DND-41 (cell line): ENCODE measurements around the gene CYP4F3.

Experiments used
- EZH2 ChIP-seq: IDR thresholded peaks from 3 replicates; pipeline ENCODE4 v1.6.1; 2012; ENCODE audit warnings: borderline replicate concordance, low read depth, mild to moderate bottlenecking, moderate library complexity, low read length, inconsistent platforms; ENCODE audit not compliant: severe bottlenecking
- TF ChIP-seq, protein P1 (sequence below): IDR thresholded peaks from 2 replicates; pipeline ENCODE4 v1.5.1; 2012; ENCODE audit warnings: borderline replicate concordance, low read length, moderate library complexity, mild to moderate bottlenecking; ENCODE audit not compliant: poor library complexity, severe bottlenecking; ENCODE audit errors: extremely low read depth

DNA sequence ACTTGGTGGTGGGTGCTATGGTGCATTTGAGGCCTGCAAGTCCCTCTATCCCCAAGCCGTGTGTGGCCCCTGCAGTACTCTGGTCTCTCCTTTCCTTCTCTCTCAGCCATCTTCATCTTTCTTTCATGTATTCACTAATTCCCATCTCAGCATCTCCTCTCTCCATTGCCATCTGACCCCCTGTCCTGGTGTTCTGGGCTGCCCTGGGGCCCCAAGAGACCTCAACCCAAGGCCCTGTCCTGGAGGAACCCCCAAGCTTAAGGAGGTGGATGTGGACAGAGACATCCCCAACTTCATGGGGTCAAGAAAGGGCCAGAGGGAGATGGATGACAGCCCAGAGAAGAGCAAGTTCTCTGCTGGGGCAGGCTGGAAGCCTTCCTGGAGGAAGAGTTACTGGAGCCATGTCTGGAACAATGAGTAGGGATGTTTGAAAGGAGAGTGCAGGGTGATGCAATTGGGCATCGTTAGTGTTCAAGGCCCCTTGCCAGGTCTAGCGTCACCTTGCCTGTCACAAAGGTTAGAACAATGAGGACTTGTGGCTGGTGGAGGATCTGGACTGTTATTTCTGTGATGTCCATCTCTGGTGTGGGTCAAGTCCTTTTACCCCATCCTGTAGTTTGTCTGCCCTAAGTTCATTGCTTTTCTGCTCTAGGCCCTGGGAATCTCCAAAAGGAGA is 3.5 kb downstream of the CYP4F3 start:
- TF ChIP-seq, protein P1, sequence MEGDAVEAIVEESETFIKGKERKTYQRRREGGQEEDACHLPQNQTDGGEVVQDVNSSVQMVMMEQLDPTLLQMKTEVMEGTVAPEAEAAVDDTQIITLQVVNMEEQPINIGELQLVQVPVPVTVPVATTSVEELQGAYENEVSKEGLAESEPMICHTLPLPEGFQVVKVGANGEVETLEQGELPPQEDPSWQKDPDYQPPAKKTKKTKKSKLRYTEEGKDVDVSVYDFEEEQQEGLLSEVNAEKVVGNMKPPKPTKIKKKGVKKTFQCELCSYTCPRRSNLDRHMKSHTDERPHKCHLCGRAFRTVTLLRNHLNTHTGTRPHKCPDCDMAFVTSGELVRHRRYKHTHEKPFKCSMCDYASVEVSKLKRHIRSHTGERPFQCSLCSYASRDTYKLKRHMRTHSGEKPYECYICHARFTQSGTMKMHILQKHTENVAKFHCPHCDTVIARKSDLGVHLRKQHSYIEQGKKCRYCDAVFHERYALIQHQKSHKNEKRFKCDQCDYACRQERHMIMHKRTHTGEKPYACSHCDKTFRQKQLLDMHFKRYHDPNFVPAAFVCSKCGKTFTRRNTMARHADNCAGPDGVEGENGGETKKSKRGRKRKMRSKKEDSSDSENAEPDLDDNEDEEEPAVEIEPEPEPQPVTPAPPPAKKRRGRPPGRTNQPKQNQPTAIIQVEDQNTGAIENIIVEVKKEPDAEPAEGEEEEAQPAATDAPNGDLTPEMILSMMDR, result no peak
- TF ChIP-seq EZH2, result no peak
